HEK293T (cell line): Measurements from ENCODE around the gene BPIFA2.
"Not testable (repeated sequence)": the region's sequence is repeated elsewhere in the genome, so short reads cannot be mapped to it uniquely, and the experiment has no call there.

ENCODE experiments used
- CTCF ChIA-PET: fragments of 350-600 bp; formaldehyde crosslinking; extraction: SDS; loops from one replicate; lab custom pipeline; 2021; ENCODE audit warnings: antibody characterized with exemption, inconsistent platforms; lab: Yijun Ruan, JAX
- POLR2A ChIA-PET: fragments of 350-600 bp; formaldehyde crosslinking; extraction: SDS; loops from one replicate; lab custom pipeline; 2020; ENCODE audit warnings: antibody characterized with exemption, inconsistent platforms; lab: Yijun Ruan, JAX
- DNase-seq: peaks from one replicate; pipeline ENCODE4 v3.0.0; 2012; ENCODE audit warnings: mixed read lengths; ENCODE audit errors: extremely low spot score
- ARNT ChIP-seq: fragments of 450-650 bp; IDR thresholded peaks from 2 replicates; pipeline ENCODE4 v1.6.1; 2017; ENCODE audit warnings: mild to moderate bottlenecking
- BHLHE40 ChIP-seq: fragments of 450-650 bp; IDR thresholded peaks from 2 replicates; pipeline ENCODE4 v1.6.1; 2016; ENCODE audit warnings: mild to moderate bottlenecking, moderate library complexity, borderline replicate concordance
- CTBP1 ChIP-seq: fragments of 450-650 bp; IDR thresholded peaks from 2 replicates; pipeline ENCODE4 v1.6.1; 2016; ENCODE audit warnings: borderline replicate concordance
- ELF4 ChIP-seq: fragments of 450-650 bp; IDR thresholded peaks from 2 replicates; pipeline ENCODE4 v1.6.1; 2017; ENCODE audit warnings: antibody characterized with exemption
- FOXA1 ChIP-seq: fragments of 450-650 bp; IDR thresholded peaks from 2 replicates; pipeline ENCODE4 v1.6.1; 2016; ENCODE audit warnings: mild to moderate bottlenecking
- FOXK2 ChIP-seq: fragments of 450-650 bp; IDR thresholded peaks from 2 replicates; pipeline ENCODE4 v1.6.1; 2016; ENCODE audit warnings: mild to moderate bottlenecking
- FOXM1 ChIP-seq: fragments of 450-650 bp; IDR thresholded peaks from 2 replicates; pipeline ENCODE4 v1.6.1; 2017; ENCODE audit warnings: mild to moderate bottlenecking, borderline replicate concordance
- HDGF ChIP-seq: fragments of 450-650 bp; IDR thresholded peaks from 2 replicates; pipeline ENCODE4 v1.6.1; 2017; ENCODE audit warnings: antibody characterized with exemption, borderline replicate concordance
- L3MBTL2 ChIP-seq: fragments of 450-650 bp; conservative IDR thresholded peaks from 2 replicates; pipeline ENCODE4 v1.6.1; 2016; ENCODE audit warnings: mild to moderate bottlenecking
- LEF1 ChIP-seq: fragments of 450-650 bp; IDR thresholded peaks from 2 replicates; pipeline ENCODE4 v1.6.1; 2017; ENCODE audit warnings: mild to moderate bottlenecking, borderline replicate concordance
- NFRKB ChIP-seq: fragments of 450-650 bp; IDR thresholded peaks from 2 replicates; pipeline ENCODE4 v1.6.1; 2016; ENCODE audit warnings: mild to moderate bottlenecking, moderate library complexity
- SP1 ChIP-seq: fragments of 450-650 bp; IDR thresholded peaks from 2 replicates; pipeline ENCODE4 v1.6.1; 2017
- SUZ12 ChIP-seq: fragments of 450-650 bp; IDR thresholded peaks from 2 replicates; pipeline ENCODE4 v1.6.1; 2016; ENCODE audit warnings: mild to moderate bottlenecking
- TARDBP ChIP-seq: fragments of 450-650 bp; IDR thresholded peaks from 2 replicates; pipeline ENCODE4 v1.6.1; 2016
- ZNF384 ChIP-seq: fragments of 450-650 bp; IDR thresholded peaks from 2 replicates; pipeline ENCODE4 v1.6.1; 2016
- TF ChIP-seq, protein P1 (sequence below): fragments of 450-650 bp; IDR thresholded peaks from 2 replicates; pipeline ENCODE4 v1.6.1; 2016

The BPIFA2 gene, protein sequence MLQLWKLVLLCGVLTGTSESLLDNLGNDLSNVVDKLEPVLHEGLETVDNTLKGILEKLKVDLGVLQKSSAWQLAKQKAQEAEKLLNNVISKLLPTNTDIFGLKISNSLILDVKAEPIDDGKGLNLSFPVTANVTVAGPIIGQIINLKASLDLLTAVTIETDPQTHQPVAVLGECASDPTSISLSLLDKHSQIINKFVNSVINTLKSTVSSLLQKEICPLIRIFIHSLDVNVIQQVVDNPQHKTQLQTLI

DNA sequence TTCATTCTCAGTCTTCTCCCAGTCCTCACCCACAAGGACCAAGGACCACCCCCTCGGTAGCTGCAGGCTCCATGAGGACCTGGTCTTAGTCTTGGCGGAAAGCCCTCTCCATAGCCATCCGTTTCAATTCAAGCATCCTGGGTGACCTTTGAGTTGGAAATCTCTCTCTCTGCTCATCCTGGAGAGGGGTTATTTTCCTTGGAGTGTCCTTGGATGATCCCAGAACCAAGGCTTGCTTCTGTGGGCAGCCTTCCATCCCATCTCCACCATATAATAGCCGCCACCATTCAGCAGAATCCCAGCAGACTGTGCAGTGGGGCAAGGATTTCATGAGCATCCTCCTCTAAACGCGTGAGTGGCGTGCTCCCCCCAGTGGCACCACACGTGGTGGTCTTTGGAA lies at the start of gene BPIFA2:
BPIFA2 (plus strand) TSS at position 301 of the 400 bp plus-strand sequence. CDS start 987 bp downstream, outside the sequence.
- no peak for DNase-seq
- TF ChIP-seq NFRKB (no peak), TARDBP (no peak), FOXM1 (no peak), ZNF384 (no peak), ARNT (no peak), L3MBTL2 (no peak), SP1 (no peak), BHLHE40 (no peak), FOXK2 (no peak), CTBP1 (no peak), ELF4 (no peak), LEF1 (no peak), FOXA1 (no peak), HDGF (no peak), SUZ12 (no peak)
- TF ChIP-seq, protein P1, sequence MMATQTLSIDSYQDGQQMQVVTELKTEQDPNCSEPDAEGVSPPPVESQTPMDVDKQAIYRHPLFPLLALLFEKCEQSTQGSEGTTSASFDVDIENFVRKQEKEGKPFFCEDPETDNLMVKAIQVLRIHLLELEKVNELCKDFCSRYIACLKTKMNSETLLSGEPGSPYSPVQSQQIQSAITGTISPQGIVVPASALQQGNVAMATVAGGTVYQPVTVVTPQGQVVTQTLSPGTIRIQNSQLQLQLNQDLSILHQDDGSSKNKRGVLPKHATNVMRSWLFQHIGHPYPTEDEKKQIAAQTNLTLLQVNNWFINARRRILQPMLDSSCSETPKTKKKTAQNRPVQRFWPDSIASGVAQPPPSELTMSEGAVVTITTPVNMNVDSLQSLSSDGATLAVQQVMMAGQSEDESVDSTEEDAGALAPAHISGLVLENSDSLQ: no peak
- CTCF ChIA-PET: no interaction called here
- POLR2A ChIA-PET: no interaction called here

DNA sequence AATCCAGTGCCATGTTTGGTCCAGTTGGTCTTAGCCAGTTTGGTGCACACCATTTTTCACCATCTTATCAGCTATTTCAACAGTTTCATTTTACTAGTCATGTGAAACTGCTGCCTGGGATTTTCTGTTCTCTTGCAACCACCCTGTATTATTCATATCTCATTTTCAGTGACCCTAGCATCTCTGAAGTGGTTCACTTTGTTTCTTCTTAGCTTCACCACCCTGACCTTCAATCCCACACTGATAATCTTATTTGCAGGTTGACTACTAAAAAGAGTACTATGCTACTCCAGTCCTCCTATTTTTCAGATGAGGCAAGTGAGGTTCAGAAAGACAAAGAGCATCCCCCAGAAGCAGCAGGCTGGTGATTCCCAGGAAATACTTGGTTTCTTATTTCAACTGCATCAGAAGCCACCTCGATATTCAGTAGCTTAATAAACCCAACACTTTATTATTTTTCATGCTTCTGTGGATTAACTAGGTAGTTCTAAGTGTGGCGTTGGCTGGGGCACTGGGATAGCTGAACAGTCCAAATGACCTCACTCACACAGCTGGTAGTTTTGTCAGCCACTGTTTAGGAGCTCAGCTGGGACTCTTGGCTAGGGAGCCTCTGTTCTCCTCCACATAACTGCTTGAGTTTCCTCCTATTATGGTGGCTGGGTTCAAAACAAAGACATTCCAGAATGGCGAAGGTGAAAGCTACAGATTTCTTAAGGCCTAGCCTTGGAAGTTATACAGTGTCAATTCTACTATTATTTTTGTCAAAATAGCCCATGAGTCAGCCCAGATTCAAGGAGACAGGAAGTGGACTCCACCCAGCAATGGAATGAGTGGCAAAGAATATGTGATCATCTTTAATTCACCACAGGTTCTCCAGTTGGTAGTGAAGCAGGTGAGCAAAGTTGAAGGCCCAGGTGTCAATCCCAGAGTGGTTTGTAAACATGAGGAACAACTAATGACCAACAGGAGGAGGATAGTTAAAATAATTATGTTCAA lies 47.9 kb upstream of the BPIFA2 start:
- POLR2A ChIA-PET: no interaction called here
- no peak for DNase-seq
- TF ChIP-seq LEF1 (no peak), FOXA1 (no peak), L3MBTL2 (no peak), TARDBP (no peak), ZNF384 (no peak), CTBP1 (no peak), FOXK2 (no peak), NFRKB (no peak), HDGF (no peak), ELF4 (no peak), ARNT (no peak), FOXM1 (no peak), SUZ12 (no peak), SP1 (no peak)
- TF ChIP-seq, protein P1: no peak
- CTCF ChIA-PET: no interaction called here

DNA sequence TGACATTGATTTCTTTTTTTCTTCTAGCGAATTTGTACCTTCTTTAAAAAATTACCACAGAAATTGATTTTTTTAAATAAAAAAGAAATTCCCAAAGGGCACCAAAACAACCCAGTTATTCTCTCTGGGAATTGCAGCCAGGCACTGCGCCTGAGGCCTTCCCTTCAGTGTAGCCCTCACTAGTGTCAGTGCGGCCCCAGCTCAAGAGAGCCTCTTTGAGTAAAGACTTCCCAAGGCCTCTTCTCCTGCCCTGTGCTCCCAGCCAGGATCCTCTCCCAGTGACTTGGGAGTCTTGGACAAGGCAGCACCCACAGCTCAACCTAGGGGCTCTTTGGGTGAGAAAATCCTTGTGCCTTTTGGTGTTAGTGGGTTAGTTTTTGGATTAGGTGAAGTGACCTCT lies 47.0 kb upstream of the BPIFA2 start:
- no peak for DNase-seq
- no peak for TF ChIP-seq FOXA1
- TF ChIP-seq HDGF: no peak
- no peak for TF ChIP-seq FOXM1
- TF ChIP-seq, protein P1: no peak
- TF ChIP-seq SUZ12: no peak
- TF ChIP-seq NFRKB: no peak
- no peak for TF ChIP-seq ZNF384
- TF ChIP-seq L3MBTL2: no peak
- TF ChIP-seq TARDBP: no peak
- no peak for TF ChIP-seq ELF4
- no peak for TF ChIP-seq ARNT
- no peak for TF ChIP-seq LEF1
- no peak for TF ChIP-seq CTBP1
- TF ChIP-seq BHLHE40: no peak
- no peak for TF ChIP-seq FOXK2
- TF ChIP-seq SP1: no peak
- ChIA-PET CTCF (interaction anchor here (0.6 kb wide), 1 partner anchor 455 kb away, joined by 3 read pairs; no protein-coding TSS in a partner anchor), POLR2A (no interaction called here)

DNA sequence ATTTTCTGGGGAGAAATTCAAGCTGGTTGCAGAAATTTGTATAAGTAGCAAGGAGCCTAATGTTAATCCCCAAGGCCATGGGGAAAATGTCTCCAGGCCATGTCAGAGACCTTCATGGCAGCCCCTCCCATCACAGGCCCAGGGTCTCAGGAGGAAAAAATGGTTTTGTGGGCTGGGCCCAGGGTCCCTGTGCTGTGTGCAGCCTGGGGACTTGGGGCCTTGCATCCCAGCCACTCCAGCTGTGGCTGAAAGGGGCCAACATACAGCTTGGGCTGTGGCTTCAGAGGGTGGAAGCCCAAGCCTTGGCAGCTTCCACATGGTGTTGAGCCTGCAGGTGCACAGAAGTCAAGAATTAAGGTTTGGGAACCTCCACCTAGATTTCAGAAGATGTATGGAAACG lies 45.7 kb upstream of the BPIFA2 start:
- CTCF ChIA-PET, POLR2A ChIA-PET: not testable (repeated sequence)

DNA sequence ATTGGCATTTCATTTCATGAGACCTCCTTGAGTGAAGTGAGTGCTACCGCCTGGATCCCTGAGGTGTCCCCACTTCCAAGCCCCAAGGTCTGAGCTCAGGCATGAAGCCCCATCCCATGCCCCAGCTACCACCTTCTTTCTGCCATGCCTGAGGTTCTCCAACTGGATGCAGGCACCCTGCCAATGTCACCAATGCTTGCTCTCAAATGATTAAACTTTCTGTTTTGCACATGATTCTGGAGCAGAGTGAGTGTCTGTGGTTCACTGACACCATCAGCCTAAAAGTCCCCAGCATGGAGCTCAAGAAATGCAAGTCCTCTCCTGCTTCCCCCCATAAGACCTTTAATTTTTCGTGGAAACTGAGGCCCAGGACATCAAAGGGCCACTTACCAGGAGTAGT lies 43.7 kb upstream of the BPIFA2 start:
- no peak for DNase-seq
- POLR2A ChIA-PET: no interaction called here
- CTCF ChIA-PET: no interaction called here
- no peak for TF ChIP-seq ARNT
- TF ChIP-seq ELF4: no peak
- no peak for TF ChIP-seq HDGF
- TF ChIP-seq L3MBTL2: no peak
- TF ChIP-seq NFRKB: no peak
- no peak for TF ChIP-seq FOXA1
- TF ChIP-seq SP1: no peak
- no peak for TF ChIP-seq CTBP1

More for the DNA sequence above, 45.7 kb upstream of the BPIFA2 start:
- not testable (repeated sequence) for DNase-seq
